HEK293 (cell line): ENCODE data around the gene DYNC1LI1.

Experiments used
- CTCF ChIA-PET: fragments of 350-600 bp; formaldehyde crosslinking; extraction: SDS; loops from one replicate; lab custom pipeline; 2021; ENCODE audit warnings: antibody characterized with exemption; lab: Yijun Ruan, JAX
- POLR2A ChIA-PET: fragments of 300-600 bp; formaldehyde crosslinking; extraction: SDS; loops from one replicate; lab custom pipeline; 2020; ENCODE audit warnings: antibody characterized with exemption, inconsistent platforms; lab: Yijun Ruan, JAX
- H3K27ac ChIP-seq: fragments of 200-500 bp; sonication (Bioruptor generic); 2 replicates; pipeline ENCODE4 v1.5.1; 2014; ENCODE audit warnings: low read depth, low read length, control low read depth, inconsistent platforms; ENCODE audit errors: extremely low read depth
- H3K36me3 ChIP-seq, 2 experiments: fragments of 200-500 bp in 1 of 2; sonication (Bioruptor generic) in 1 of 2; 1 replicate in 1 of 2; 2 replicates in 1 of 2; pipeline ENCODE4 v1.5.1; 2014 to 2017; ENCODE audit warnings: inconsistent platforms in 2 of 2, low read length in 2 of 2; ENCODE audit not compliant: control insufficient read depth in 2 of 2, insufficient read depth in 1 of 2
- H3K4me1 ChIP-seq: fragments of 200-500 bp; sonication (Bioruptor generic); 2 replicates; pipeline ENCODE4 v1.5.1; 2014; ENCODE audit warnings: mild to moderate bottlenecking, low read length, inconsistent platforms; ENCODE audit not compliant: control insufficient read depth, insufficient read depth
- H3K4me3 ChIP-seq: 2 replicates; pipeline ENCODE4 v1.5.1; 2011; ENCODE audit warnings: low read depth, mild to moderate bottlenecking, control low read depth, low read length, moderate library complexity
- H3K9me3 ChIP-seq: fragments of 200-500 bp; sonication (Bioruptor generic); 2 replicates; pipeline ENCODE4 v1.5.1; 2014; ENCODE audit warnings: low read depth, low read length, inconsistent platforms; ENCODE audit not compliant: control insufficient read depth, insufficient read depth
- GLI4 ChIP-seq: fragments of 450-650 bp; formaldehyde crosslinking; IDR thresholded peaks from 2 replicates; pipeline ENCODE4 v1.5.1; 2016; ENCODE audit warnings: missing biosample characterization, missing genetic modification characterization
- MZF1 ChIP-seq: fragments of 450-650 bp; formaldehyde crosslinking; IDR thresholded peaks from 2 replicates; pipeline ENCODE4 v1.5.1; 2017; ENCODE audit warnings: missing biosample characterization, missing genetic modification characterization, borderline replicate concordance
- PRDM4 ChIP-seq: fragments of 450-650 bp; formaldehyde crosslinking; IDR thresholded peaks from 2 replicates; pipeline ENCODE4 v1.5.1; 2017; ENCODE audit warnings: missing biosample characterization, missing genetic modification characterization
- ZBTB1 ChIP-seq: fragments of 450-650 bp; formaldehyde crosslinking; IDR thresholded peaks from 2 replicates; pipeline ENCODE4 v1.5.1; 2016; ENCODE audit warnings: missing biosample characterization, missing genetic modification characterization
- ZBTB17 ChIP-seq: fragments of 450-650 bp; formaldehyde crosslinking; IDR thresholded peaks from 2 replicates; pipeline ENCODE4 v1.5.1; 2016; ENCODE audit warnings: missing biosample characterization, missing genetic modification characterization
- ZFHX2 ChIP-seq: fragments of 450-650 bp; formaldehyde crosslinking; conservative IDR thresholded peaks from 2 replicates; pipeline ENCODE4 v1.5.1; 2016; ENCODE audit warnings: missing biosample characterization, missing genetic modification characterization
- ZNF157 ChIP-seq: fragments of 450-650 bp; formaldehyde crosslinking; IDR thresholded peaks from 2 replicates; pipeline ENCODE4 v1.5.1; 2016; ENCODE audit warnings: missing biosample characterization, missing genetic modification characterization
- ZNF239 ChIP-seq: fragments of 450-650 bp; formaldehyde crosslinking; IDR thresholded peaks from 2 replicates; pipeline ENCODE4 v1.5.1; 2016; ENCODE audit warnings: missing biosample characterization, missing genetic modification characterization
- ZNF280C ChIP-seq: fragments of 450-650 bp; formaldehyde crosslinking; IDR thresholded peaks from 2 replicates; pipeline ENCODE4 v1.5.1; 2016; ENCODE audit warnings: missing biosample characterization, missing genetic modification characterization
- ZNF335 ChIP-seq: fragments of 450-650 bp; formaldehyde crosslinking; conservative IDR thresholded peaks from 2 replicates; pipeline ENCODE4 v1.5.1; 2016; ENCODE audit warnings: missing biosample characterization, missing genetic modification characterization
- ZNF350 ChIP-seq: fragments of 450-650 bp; formaldehyde crosslinking; IDR thresholded peaks from 2 replicates; pipeline ENCODE4 v1.5.0; 2017; ENCODE audit warnings: missing biosample characterization, mild to moderate bottlenecking, missing genetic modification characterization
- ZNF354C ChIP-seq: fragments of 450-650 bp; formaldehyde crosslinking; IDR thresholded peaks from 2 replicates; pipeline ENCODE4 v1.5.1; 2016; ENCODE audit warnings: missing biosample characterization, missing genetic modification characterization, low read depth, borderline replicate concordance
- ZNF362 ChIP-seq: fragments of 450-650 bp; formaldehyde crosslinking; IDR thresholded peaks from 2 replicates; pipeline ENCODE4 v1.5.1; 2016; ENCODE audit warnings: missing biosample characterization, missing genetic modification characterization
- ZNF549 ChIP-seq: fragments of 450-650 bp; IDR thresholded peaks from 2 replicates; pipeline ENCODE4 v1.5.1; 2018; ENCODE audit warnings: missing biosample characterization, missing genetic modification characterization, mild to moderate bottlenecking, inconsistent platforms, moderate library complexity
- ZNF624 ChIP-seq: fragments of 450-650 bp; formaldehyde crosslinking; IDR thresholded peaks from 2 replicates; pipeline ENCODE4 v1.5.1; 2017; ENCODE audit warnings: missing biosample characterization, missing genetic modification characterization
- ZNF629 ChIP-seq: fragments of 450-650 bp; formaldehyde crosslinking; IDR thresholded peaks from 2 replicates; pipeline ENCODE4 v1.5.1; 2017; ENCODE audit warnings: missing biosample characterization, missing genetic modification characterization
- ZNF660 ChIP-seq: fragments of 450-650 bp; IDR thresholded peaks from 2 replicates; pipeline ENCODE4 v1.5.1; 2018; ENCODE audit warnings: missing biosample characterization, mild to moderate bottlenecking, missing genetic modification characterization
- ZNF777 ChIP-seq: fragments of 450-650 bp; formaldehyde crosslinking; IDR thresholded peaks from 2 replicates; pipeline ENCODE4 v1.5.1; 2017; ENCODE audit warnings: missing biosample characterization, missing genetic modification characterization, borderline replicate concordance
- ZNF837 ChIP-seq: fragments of 450-650 bp; formaldehyde crosslinking; IDR thresholded peaks from 2 replicates; pipeline ENCODE4 v1.5.1; 2016; ENCODE audit warnings: missing biosample characterization, missing genetic modification characterization
- ZSCAN30 ChIP-seq: fragments of 450-650 bp; IDR thresholded peaks from 2 replicates; pipeline ENCODE4 v1.5.1; 2018; ENCODE audit warnings: missing biosample characterization, mild to moderate bottlenecking, missing genetic modification characterization, moderate library complexity
- TF ChIP-seq, protein P1 (sequence below): fragments of 450-650 bp; formaldehyde crosslinking; IDR thresholded peaks from 2 replicates; pipeline ENCODE4 v1.5.1; 2016; ENCODE audit warnings: missing biosample characterization, missing genetic modification characterization
- TF ChIP-seq, protein P2 (sequence below): fragments of 450-650 bp; formaldehyde crosslinking; IDR thresholded peaks from 2 replicates; pipeline ENCODE4 v1.5.1; 2016; ENCODE audit warnings: missing biosample characterization, missing genetic modification characterization
- TF ChIP-seq, protein P3 (sequence below): fragments of 450-650 bp; formaldehyde crosslinking; IDR thresholded peaks from 2 replicates; pipeline ENCODE4 v1.5.1; 2016; ENCODE audit warnings: missing biosample characterization, missing genetic modification characterization

DYNC1LI1 gene

DNA sequence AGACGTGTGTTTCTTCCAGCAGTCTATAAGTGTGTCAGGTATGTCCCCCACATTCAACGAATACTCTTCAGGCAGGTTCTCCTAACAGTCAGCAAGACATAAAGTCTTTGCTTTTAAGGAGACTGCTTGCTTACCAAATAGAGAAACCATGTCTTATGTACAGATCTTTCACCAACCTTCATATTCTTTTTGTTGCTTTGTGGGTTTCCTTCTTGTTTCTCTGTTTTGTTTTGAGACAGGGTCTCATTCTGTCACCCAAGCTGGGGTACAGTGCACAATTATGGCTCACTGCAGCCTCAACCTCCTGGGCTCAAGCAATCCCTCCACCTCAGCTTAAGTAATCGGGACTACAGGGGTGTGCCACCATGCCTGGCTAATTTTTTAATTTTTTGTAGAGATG, 14.3 kb downstream of the DYNC1LI1 start:
- Histone ChIP-seq H3K27ac (no peak overlapping the region), H3K4me1 (0 out of 2 replicates have a peak, but pooled peaks cover 2% of the 10 kb centered on the region), H3K36me3 (no peaks in the 10 kb centered on the region), H3K4me3 (no peak overlapping the region), H3K9me3 (no peaks in the 10 kb centered on the region)
- POLR2A ChIA-PET: no interaction called here
- TF ChIP-seq ZNF239 (tag by site-specific recombination): no peak
- no peak for TF ChIP-seq ZBTB1 (tag by site-specific recombination)
- TF ChIP-seq ZNF629: no peak
- TF ChIP-seq ZNF157 (tag by site-specific recombination): no peak
- no peak for TF ChIP-seq ZNF777 (tag by site-specific recombination)
- no peak for TF ChIP-seq ZNF354C (tag by site-specific recombination)
- no peak for TF ChIP-seq ZNF837 (tag by site-specific recombination)
- TF ChIP-seq ZNF350: no peak
- no peak for TF ChIP-seq ZNF335
- no peak for TF ChIP-seq MZF1
- no peak for TF ChIP-seq PRDM4 (tag by site-specific recombination)
- TF ChIP-seq ZNF624 (tag by site-specific recombination): no peak
- no peak for TF ChIP-seq ZFHX2 (tag by site-specific recombination)
- TF ChIP-seq, protein P1, sequence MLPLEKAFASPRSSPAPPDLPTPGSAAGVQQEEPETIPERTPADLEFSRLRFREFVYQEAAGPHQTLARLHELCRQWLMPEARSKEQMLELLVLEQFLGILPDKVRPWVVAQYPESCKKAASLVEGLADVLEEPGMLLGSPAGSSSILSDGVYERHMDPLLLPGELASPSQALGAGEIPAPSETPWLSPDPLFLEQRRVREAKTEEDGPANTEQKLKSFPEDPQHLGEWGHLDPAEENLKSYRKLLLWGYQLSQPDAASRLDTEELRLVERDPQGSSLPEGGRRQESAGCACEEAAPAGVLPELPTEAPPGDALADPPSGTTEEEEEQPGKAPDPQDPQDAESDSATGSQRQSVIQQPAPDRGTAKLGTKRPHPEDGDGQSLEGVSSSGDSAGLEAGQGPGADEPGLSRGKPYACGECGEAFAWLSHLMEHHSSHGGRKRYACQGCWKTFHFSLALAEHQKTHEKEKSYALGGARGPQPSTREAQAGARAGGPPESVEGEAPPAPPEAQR (tag by site-specific recombination): no peak
- TF ChIP-seq, protein P2, sequence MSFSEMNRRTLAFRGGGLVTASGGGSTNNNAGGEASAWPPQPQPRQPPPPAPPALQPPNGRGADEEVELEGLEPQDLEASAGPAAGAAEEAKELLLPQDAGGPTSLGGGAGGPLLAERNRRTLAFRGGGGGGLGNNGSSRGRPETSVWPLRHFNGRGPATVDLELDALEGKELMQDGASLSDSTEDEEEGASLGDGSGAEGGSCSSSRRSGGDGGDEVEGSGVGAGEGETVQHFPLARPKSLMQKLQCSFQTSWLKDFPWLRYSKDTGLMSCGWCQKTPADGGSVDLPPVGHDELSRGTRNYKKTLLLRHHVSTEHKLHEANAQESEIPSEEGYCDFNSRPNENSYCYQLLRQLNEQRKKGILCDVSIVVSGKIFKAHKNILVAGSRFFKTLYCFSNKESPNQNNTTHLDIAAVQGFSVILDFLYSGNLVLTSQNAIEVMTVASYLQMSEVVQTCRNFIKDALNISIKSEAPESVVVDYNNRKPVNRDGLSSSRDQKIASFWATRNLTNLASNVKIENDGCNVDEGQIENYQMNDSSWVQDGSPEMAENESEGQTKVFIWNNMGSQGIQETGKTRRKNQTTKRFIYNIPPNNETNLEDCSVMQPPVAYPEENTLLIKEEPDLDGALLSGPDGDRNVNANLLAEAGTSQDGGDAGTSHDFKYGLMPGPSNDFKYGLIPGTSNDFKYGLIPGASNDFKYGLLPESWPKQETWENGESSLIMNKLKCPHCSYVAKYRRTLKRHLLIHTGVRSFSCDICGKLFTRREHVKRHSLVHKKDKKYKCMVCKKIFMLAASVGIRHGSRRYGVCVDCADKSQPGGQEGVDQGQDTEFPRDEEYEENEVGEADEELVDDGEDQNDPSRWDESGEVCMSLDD (tag by site-specific recombination): no peak
- no peak for TF ChIP-seq ZBTB17 (tag by site-specific recombination)
- TF ChIP-seq ZSCAN30 (tag by site-specific recombination): no peak
- TF ChIP-seq, protein P3, sequence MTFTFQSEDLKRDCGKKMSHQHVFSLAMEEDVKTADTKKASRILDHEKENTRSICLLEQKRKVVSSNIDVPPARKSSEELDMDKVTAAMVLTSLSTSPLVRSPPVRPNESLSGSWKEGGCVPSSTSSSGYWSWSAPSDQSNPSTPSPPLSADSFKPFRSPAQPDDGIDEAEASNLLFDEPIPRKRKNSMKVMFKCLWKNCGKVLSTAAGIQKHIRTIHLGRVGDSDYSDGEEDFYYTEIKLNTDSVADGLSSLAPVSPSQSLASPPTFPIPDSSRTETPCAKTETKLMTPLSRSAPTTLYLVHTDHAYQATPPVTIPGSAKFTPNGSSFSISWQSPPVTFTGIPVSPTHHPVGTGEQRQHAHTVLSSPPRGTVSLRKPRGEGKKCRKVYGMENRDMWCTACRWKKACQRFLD (tag by site-specific recombination): no peak
- TF ChIP-seq ZNF549: no peak
- CTCF ChIA-PET: no interaction called here

- 0 out of 2 replicates have a peak, but pooled peaks cover 2% of the 10 kb centered on the region for H3K4me1 ChIP-seq
- no peak overlapping the region for H3K27ac ChIP-seq
- H3K4me3 ChIP-seq: no peak overlapping the region
- POLR2A ChIA-PET: no interaction called here
- no peaks in the 10 kb centered on the region for H3K9me3 ChIP-seq
- CTCF ChIA-PET: no interaction called here
- H3K36me3 ChIP-seq: no peaks in the 10 kb centered on the region
- TF ChIP-seq ZNF660 (tag by site-specific recombination) (no peak), ZNF362 (tag by site-specific recombination) (no peak), ZNF280C (tag by site-specific recombination) (no peak), GLI4 (tag by site-specific recombination) (no peak)
- TF ChIP-seq, protein P2 (tag by site-specific recombination): no peak
Measured at GRCh38 chr3:32553973-32554372, 16.7 kb downstream of the DYNC1LI1 start.
